Stimulated activated CD8-positive, alpha-beta memory T cell treated with anti-CD3 and anti-CD28 coated beads, Interleukin-7, amount 100 ng/mL, for 48 hours (primary cell): ENCODE data around the gene SCNN1A.
A peak's percentile ranks its signal among the peaks of the same experiment; 100 is the strongest.

Experiments used
- DNase-seq, 2 donors: peaks; one replicate each; pipeline ENCODE4 v3.0.0-alpha.2; 2020; ENCODE audit warnings: low read depth in 1 of 2; ENCODE audit errors: extremely low read depth in 1 of 2

The SCNN1A gene

DNA sequence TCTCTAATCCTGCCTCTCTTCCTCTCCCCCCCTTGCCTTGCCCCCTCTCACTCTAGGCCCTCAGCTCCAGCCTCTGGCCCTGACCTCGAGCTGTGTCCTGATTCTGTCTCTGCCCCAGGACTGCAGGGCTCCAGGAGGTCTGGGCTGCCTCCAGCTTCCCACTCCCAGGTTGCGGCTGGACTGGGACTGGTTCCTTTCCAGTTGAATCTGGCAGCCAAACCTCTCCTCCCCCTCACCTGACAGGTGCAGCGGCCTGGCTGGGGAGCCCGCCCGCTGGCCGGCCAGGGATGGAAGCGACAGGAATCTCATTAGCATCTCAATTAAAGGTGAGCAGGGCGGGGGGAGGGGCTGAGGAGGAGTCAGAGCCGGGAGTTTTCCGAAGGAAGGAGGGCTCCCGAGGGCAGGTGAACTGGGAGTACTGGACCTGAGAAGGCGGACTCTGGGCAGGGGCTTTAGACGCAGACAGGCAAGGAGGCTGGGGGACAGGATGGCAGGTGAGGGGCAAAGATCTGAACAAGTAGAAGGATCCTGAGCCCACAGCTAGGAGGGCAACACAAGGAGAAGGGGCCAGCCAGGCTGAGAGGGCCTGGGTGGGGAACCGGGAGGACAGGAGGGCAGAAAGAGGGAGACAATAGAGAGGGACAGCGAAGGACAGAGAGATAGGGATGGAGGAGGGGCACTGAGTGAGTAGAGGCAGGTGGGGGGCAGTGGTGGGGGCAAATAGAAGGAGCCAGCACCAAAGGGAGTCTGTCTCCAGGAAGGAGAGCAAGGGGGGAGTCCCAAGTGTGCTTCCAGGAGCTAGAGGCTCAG, at the start of gene SCNN1A:
Gene SCNN1A, minus strand, starts transcription at position 295 of the 810 bp plus-strand sequence. CDS start 780 bp downstream, outside the sequence.
- DNase-seq, result no peak

GRCh38 chr12:6424866-6425265, 49.5 kb upstream of the SCNN1A start:
- DNase-seq, result no peak

- DNase-seq, result no peak
Measured at GRCh38 chr12:6424008-6424347, 48.6 kb upstream of the SCNN1A start.

DNA sequence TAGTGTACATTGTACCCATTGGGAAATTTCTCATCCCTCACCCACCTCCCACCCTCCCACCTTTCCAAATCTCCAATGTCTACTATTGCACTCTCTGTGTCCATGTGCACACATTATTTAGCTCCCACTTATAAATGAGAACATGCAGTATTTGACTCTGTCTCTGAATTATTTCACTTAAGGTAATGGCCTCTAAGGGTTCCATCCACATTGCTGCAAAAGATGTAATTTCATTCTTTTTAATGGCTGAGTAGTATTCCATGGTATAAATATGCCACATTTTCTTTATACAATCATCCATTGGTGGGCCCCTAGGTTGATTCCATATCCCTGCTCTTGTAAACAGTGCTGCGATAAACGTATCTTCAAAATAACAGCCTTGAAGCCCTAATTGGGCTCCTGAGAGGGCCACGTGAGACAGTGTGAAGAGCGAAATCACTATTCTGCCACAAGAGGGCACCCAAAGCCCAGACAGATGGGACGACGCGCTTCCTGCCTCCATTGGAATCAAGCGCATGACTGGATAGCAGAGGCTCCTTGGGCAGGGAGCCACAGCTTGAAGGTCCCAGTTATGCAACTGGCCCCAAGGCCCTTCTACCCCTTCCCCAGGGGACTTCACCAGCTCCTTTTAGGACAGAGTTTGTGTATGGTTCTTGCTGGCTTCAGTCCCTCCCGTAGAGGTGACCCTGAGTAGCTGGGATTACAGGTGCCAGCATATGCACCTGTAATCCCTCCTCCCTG, 48.1 kb upstream of the SCNN1A start:
- DNase-seq, result peak in 1 of 2 donors; percentile 57

GRCh38 chr12:6420364-6420763, 45.0 kb upstream of the SCNN1A start:
- no peak for DNase-seq

- no peak for DNase-seq
Measured at GRCh38 chr12:6418796-6419195, 43.4 kb upstream of the SCNN1A start.

- DNase-seq, result no peak
Measured at GRCh38 chr12:6416596-6416995, 41.2 kb upstream of the SCNN1A start.

- DNase-seq, result no peak
Measured at GRCh38 chr12:6407236-6407954, 32.0 kb upstream of the SCNN1A start.

GRCh38 chr12:6405963-6406362, 30.6 kb upstream of the SCNN1A start:
- no peak for DNase-seq

DNA sequence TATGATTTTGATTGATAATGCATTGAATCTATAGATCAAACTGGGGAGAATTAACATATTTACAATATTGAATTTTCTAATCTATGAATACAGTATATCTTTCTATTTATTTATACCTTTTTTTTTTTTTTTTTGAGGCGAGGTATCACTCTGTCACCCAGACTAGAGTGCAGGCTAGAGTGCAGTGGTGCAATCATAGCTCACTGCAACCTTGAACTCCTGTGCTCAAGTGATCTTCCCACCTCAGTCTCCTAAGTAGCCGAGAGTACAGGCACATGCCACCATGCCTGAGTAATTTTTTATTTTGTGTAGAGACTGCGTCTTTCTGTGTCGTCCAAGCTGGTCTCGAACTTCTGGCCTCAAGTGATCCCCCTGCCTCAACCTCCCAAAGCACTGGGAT, 29.0 kb upstream of the SCNN1A start:
- DNase-seq, result no peak

DNA sequence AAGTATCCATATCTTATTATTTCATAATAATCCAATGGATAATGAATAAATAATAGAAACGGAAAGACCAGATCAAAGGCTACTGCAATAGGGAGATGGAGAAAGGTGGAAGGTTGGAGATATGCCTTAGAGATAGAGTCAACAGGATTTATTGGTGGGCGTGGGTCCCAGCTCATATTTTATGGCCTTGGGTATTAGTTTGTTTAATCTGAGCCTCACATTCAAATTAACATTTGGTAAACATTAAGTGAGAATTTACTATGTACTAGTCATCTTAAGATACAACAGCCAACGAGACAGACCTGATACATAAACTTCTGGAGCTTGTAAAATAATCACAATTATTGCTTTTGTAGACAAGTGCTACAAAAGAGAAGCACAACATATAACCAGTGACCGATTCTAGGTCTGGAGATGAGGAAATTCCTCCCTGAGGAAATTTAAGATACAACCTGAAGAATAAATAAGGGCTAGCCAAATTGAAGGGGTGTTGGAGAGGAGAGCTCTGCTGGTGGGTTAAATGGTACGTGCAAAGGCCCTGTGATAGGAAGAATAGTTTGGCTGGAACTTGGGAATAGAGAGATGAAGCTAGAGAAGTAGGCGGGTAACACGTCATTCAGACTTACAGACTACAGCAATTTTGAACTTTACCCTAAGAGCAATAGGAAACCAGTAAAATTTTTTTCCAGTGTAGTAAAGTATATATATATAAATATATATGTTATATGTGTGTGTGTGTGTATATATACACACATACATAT, 24.7 kb upstream of the SCNN1A start:
- DNase-seq, result no peak

GRCh38 chr12:6396031-6396430, 20.7 kb upstream of the SCNN1A start:
- DNase-seq, result no peak

DNA sequence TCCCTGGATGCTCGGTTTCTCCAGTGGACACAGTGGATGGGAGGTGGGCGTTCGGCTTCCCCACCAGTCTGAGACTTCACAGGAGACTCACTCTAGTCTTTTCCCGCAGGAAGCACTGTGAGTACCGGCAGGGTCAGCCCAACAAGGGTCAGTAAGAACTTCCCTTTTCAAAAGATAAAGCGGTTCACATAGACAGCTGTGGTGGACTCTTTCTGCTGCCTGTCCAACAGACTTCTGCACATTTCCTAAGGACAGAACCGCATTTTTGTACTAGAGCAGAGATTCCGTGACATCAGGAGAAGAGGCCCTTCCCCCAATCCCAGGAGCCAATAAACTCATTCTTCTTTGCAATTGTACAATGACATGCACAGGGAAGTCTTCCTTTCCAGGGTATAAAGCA, 19.0 kb upstream of the SCNN1A start:
- DNase-seq, result no peak

- DNase-seq, result no peak
Measured at GRCh38 chr12:6393109-6393508, 17.7 kb upstream of the SCNN1A start.

DNA sequence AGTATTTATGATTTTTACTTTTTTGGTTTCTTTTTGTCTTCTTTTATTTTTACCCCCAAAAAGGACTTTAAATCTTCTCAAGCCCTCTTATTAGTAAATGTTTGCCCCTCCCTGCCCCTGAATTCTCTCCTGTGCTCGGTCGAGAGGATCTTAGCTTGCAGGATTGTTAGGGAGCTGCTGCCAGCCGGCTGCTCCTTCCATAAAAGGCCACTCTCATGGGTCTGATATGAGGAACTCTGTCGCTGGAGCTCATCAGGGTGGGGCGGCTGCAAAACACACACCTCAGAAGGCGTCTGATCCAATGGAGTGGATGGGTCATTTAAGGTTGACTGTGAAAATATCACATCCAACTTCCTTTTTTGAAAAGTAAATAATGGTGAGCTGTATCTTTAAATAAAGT, 17.1 kb upstream of the SCNN1A start:
- DNase-seq, result no peak

GRCh38 chr12:6391013-6391412, 15.7 kb upstream of the SCNN1A start:
- no peak for DNase-seq

DNA sequence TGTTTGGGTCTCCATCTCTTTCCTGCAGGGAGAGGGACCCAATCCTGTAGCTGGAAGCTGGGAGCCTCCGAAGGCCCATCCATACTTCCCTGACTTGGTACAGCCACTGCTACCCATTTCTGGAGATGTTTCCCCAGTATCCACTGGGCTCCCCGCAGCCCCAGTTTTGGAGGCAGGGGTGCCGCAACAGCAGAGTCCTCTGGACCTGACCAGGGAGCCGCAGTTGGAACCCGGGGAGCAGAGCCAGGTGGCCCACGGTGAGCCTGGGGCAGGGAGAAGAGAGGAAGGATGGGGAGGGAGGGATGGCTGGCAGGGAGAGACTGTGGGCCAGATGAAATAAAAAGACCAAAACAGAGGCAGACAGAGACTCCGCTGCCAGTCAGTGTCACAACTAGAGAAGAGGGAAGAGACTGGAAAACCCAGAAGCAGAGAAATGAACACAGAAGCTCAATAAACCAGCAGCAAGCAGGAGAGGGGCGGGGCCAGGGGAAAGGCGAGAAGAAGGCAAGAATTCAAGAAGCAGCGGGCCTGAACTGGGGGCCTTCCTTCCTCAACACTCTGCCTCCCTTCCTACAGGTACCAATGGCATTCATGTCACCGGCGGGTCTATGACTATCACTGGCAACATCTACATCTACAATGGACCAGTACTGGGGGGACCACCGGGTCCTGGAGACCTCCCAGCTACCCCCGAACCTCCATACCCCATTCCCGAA, 14.9 kb upstream of the SCNN1A start:
- DNase-seq, result no peak

DNA sequence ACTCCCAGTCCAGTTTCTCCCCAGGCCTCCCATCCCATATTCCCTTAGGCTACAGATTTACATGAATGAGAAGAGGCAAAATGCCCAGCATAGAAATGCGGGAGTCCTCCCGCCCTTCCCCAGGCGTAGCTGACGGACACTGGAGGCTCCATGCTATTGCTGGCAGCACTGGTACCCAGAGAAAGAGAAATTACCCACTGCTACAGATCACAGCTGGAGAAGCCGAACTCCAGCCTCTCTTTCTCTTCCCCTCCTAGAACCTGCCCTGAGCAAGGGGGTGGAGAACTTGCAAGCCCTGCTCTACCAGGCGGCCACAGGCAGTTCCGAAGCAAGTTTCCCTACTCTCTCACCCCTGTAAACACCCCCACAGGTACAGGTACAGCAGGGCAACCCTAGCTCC, 12.2 kb upstream of the SCNN1A start:
- DNase-seq, result no peak

- no peak for DNase-seq
Measured at GRCh38 chr12:6386491-6386890, 11.1 kb upstream of the SCNN1A start.

DNA sequence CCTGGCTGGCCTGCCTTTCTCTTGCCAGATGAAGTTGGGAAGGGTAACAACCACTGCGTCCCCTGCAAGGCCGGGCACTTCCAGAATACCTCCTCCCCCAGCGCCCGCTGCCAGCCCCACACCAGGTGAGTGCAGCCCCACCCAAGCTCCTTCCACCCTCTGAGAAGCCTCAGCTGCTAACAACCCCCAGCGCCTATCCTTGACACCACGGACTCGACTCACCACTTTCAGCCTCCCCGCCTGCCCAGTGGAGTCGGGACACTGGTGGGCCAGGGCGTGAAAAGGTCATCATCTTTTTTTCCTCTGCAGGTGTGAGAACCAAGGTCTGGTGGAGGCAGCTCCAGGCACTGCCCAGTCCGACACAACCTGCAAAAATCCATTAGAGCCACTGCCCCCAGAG, 10.7 kb upstream of the SCNN1A start:
- no peak for DNase-seq
